Neural cell (in vitro differentiated cells): Measurements from ENCODE around the gene PDE11A. TPM values are rescaled to one million over a fixed set of nuclear protein-coding genes. Genes with fewer than 3 reads are reported as not detected.

Experiments used
- H2AFZ ChIP-seq: fragments of 200-600, 300-800 bp; sonication (generic), shearing (Covaris generic); 2 replicates; pipeline ENCODE4 v1.6.0; 2014; ENCODE audit warnings: low read depth, mild to moderate bottlenecking, antibody characterized with exemption, low read length, moderate library complexity
- H3F3A ChIP-seq: fragments of 200-600 bp; shearing (Covaris generic); 2 replicates; pipeline ENCODE4 v1.6.1; 2016; ENCODE audit warnings: mild to moderate bottlenecking, moderate library complexity, mixed read lengths, antibody characterized with exemption, low read length; ENCODE audit not compliant: insufficient read depth, poor library complexity, severe bottlenecking
- H3K27ac ChIP-seq: fragments of 200-600, 300-800 bp; sonication (generic), shearing (Covaris generic); 2 replicates; pipeline ENCODE4 v1.5.1; 2014; ENCODE audit warnings: mild to moderate bottlenecking, low read length, moderate library complexity
- H3K27me3 ChIP-seq: fragments of 300-800, 200-600 bp; sonication (generic), shearing (Covaris generic); 2 replicates; pipeline ENCODE4 v1.6.0; 2014; ENCODE audit warnings: mild to moderate bottlenecking, low read depth, low read length, moderate library complexity; ENCODE audit not compliant: insufficient read depth
- H3K36me3 ChIP-seq: fragments of 300-800, 200-600 bp; sonication (generic), shearing (Covaris generic); 2 replicates; pipeline ENCODE4 v1.5.1; 2014; ENCODE audit warnings: mild to moderate bottlenecking, antibody characterized with exemption, low read length, moderate library complexity; ENCODE audit not compliant: insufficient read depth
- H3K4me2 ChIP-seq: fragments of 300-800, 200-600 bp; sonication (generic), shearing (Covaris generic); 2 replicates; pipeline ENCODE4 v1.6.0; 2014; ENCODE audit warnings: mild to moderate bottlenecking, low read length
- H3K4me3 ChIP-seq: fragments of 300-800, 200-600 bp; sonication (generic), shearing (Covaris generic); 2 replicates; pipeline ENCODE4 v1.5.1; 2014; ENCODE audit warnings: mild to moderate bottlenecking, low read length, moderate library complexity
- H3K79me2 ChIP-seq: fragments of 200-600 bp; shearing (Covaris generic); replicated peaks from 2 replicates; pipeline ENCODE4 v1.6.0; 2014; ENCODE audit warnings: mild to moderate bottlenecking, low read length, moderate library complexity; ENCODE audit not compliant: insufficient read depth
- H3K9ac ChIP-seq: fragments of 300-800, 200-600 bp; sonication (generic), shearing (Covaris generic); 2 replicates; pipeline ENCODE4 v1.6.1; 2016; ENCODE audit warnings: mild to moderate bottlenecking, low read length, mixed read lengths
- H3K9me2 ChIP-seq: fragments of 200-600 bp; shearing (Covaris generic); 2 replicates; pipeline ENCODE4 v1.6.1; 2016; ENCODE audit warnings: mild to moderate bottlenecking, low read length, mixed read lengths; ENCODE audit not compliant: insufficient read depth
- H3K9me3 ChIP-seq: fragments of 200-600, 300-800 bp; sonication (generic), shearing (Covaris generic); 2 replicates; pipeline ENCODE4 v1.6.1; 2016; ENCODE audit warnings: mild to moderate bottlenecking, mixed run types, low read length, moderate library complexity, mixed read lengths
- H4K20me1 ChIP-seq: fragments of 200-600 bp; shearing (Covaris generic); 2 replicates; pipeline ENCODE4 v1.6.1; 2016; ENCODE audit warnings: mild to moderate bottlenecking, mixed run types; ENCODE audit not compliant: insufficient read depth
- CTCF ChIP-seq: fragments of 450-650 bp; IDR thresholded peaks from 2 replicates; pipeline ENCODE4 v1.5.1; 2014; ENCODE audit warnings: antibody characterized with exemption, mild to moderate bottlenecking, moderate library complexity; ENCODE audit not compliant: poor library complexity, severe bottlenecking
- EP300 ChIP-seq: fragments of 450-650 bp; conservative IDR thresholded peaks from 2 replicates; pipeline ENCODE4 v1.6.1; 2014; ENCODE audit warnings: antibody characterized with exemption, mild to moderate bottlenecking, moderate library complexity; ENCODE audit not compliant: poor library complexity, severe bottlenecking
- EZH2 ChIP-seq: fragments of 200-600, 300-800 bp; shearing (Covaris generic), sonication (generic); IDR thresholded peaks from 2 replicates; pipeline ENCODE4 v1.6.1; 2014; ENCODE audit warnings: antibody characterized with exemption, low read length, borderline replicate concordance, mild to moderate bottlenecking; ENCODE audit not compliant: insufficient read depth, poor library complexity, severe bottlenecking
- MXI1 ChIP-seq: fragments of 450-650 bp; conservative IDR thresholded peaks from 2 replicates; pipeline ENCODE4 v1.6.1; 2014; ENCODE audit warnings: antibody characterized with exemption, mild to moderate bottlenecking; ENCODE audit not compliant: poor library complexity, severe bottlenecking
- POLR2AphosphoS5 ChIP-seq: IDR thresholded peaks from 2 replicates; pipeline ENCODE4 v1.6.1; 2012
- RAD21 ChIP-seq: fragments of 450-650 bp; conservative IDR thresholded peaks from 2 replicates; pipeline ENCODE4 v1.6.1; 2014; ENCODE audit warnings: antibody characterized with exemption, mild to moderate bottlenecking, moderate library complexity
- REST ChIP-seq: IDR thresholded peaks from 2 replicates; pipeline ENCODE4 v1.6.1; 2012; ENCODE audit warnings: borderline replicate concordance
- SMC3 ChIP-seq: fragments of 450-650 bp; conservative IDR thresholded peaks from 2 replicates; pipeline ENCODE4 v1.6.1; 2014; ENCODE audit warnings: antibody characterized with exemption, mild to moderate bottlenecking, moderate library complexity; ENCODE audit not compliant: poor library complexity
- TAF1 ChIP-seq: IDR thresholded peaks from 2 replicates; pipeline ENCODE4 v1.6.1; 2012; ENCODE audit warnings: low read depth
- polyA plus RNA-seq: library from polyadenylated mRNA; depleted of rRNA; stranded (reverse); fragments of >200 nt; gene quantifications from 2 replicates; pipeline ENCODE4 v1.2.3, GENCODE V29; 2014

PDE11A gene
- polyA plus RNA-seq, 1 donor from 2014 or later = 0.89 TPM

DNA sequence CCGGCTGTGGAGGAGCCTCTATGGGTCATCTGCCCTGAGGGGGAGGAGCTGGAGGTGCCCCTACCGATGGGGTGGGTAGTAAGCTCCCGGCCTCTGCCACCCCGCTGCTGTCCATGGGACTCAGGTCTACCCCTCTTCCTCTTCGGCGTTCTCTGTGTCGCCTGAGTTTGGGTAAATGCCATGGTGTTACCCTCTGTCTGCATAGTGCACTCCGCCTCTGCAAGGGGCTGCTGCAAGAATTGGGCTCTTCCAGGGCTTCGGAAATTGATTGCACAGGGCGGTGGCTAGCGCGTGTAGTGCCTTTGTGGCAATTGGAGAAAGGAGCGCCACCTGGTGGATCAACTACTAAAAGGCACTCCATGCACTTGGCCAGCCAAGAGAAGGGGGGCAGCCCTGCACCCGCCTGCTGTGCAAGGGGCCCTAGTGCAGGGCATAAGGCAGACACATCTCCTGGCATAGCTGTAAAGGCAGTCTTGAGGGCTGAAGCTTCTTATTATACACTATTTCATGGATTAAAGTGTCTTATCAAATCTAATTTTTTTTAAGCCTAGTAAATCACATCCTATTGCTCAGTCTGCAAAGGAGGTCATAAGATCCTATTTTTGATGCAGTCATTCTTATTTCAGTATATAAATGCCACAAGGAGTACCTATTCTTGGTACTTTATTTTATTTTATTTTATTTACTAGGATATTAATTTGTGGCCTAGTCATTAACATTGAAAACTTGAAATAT lies 308.9 kb downstream of the PDE11A start:
- Histone ChIP-seq H3F3A (no peaks in the 10 kb centered on the region), H3K36me3 (no peaks in the 10 kb centered on the region), H3K4me2 (no peak overlapping the region), H3K79me2 (no peaks in the 10 kb centered on the region), H4K20me1 (no peaks in the 10 kb centered on the region), H3K9ac (no peak overlapping the region), H3K4me3 (no peak overlapping the region), H2AFZ (no peak overlapping the region), H3K27ac (no peak overlapping the region), H3K27me3 (no peaks in the 10 kb centered on the region), H3K9me3 (no peaks in the 10 kb centered on the region), H3K9me2 (no peaks in the 10 kb centered on the region)
- TF ChIP-seq CTCF = peak; percentile 68
- TF ChIP-seq TAF1 = no peak
- no peak for TF ChIP-seq REST
- no peak for TF ChIP-seq EP300
- TF ChIP-seq SMC3 = peak; percentile 67
- no peak for TF ChIP-seq EZH2
- peak; percentile 46 for TF ChIP-seq RAD21
- no peak for TF ChIP-seq POLR2AphosphoS5
- no peak for TF ChIP-seq MXI1

- TF ChIP-seq REST (no peak), EP300 (no peak), MXI1 (no peak)
- H3K27me3 ChIP-seq = no peaks in the 10 kb centered on the region
- H3K9me2 ChIP-seq = no peaks in the 10 kb centered on the region
These were observed 313.1 kb downstream of the PDE11A start for GRCh38 chr2:177759443-177759842.

More at GRCh38 chr2:177759443-177759842, 313.1 kb downstream of the PDE11A start:
- Histone ChIP-seq H3K4me3 (no peak overlapping the region), H3K4me2 (no peak overlapping the region), H3K9ac (no peak overlapping the region), H3K9me3 (no peaks in the 10 kb centered on the region), H3K79me2 (no peaks in the 10 kb centered on the region), H3F3A (no peaks in the 10 kb centered on the region), H2AFZ (no peak overlapping the region), H3K27ac (no peak overlapping the region), H4K20me1 (no peaks in the 10 kb centered on the region), H3K36me3 (no peaks in the 10 kb centered on the region)
